Breast epithelium (tissue), 3 donors: ENCODE data around the gene LRR1.

Experiments
- CTCF ChIP-seq, 3 donors: fragments of 450-650 bp; IDR thresholded peaks; one replicate each; pipeline ENCODE4 v1.5.1; 2016 to 2017; ENCODE audit warnings: antibody characterized with exemption in 3 of 3, mild to moderate bottlenecking in 3 of 3, moderate library complexity in 3 of 3
- POLR2AphosphoS5 ChIP-seq, 3 donors: sonication (generic); formaldehyde crosslinking; IDR thresholded peaks; one replicate each; pipeline ENCODE4 v1.6.1; 2017; ENCODE audit warnings: antibody characterized with exemption in 3 of 3

GRCh38 chr14:49623941-49624839 lies 25.4 kb downstream of the LRR1 start:
- TF ChIP-seq CTCF (IDR thresholded peaks at IDR 0.05) (no peak), POLR2AphosphoS5 (IDR thresholded peaks at IDR 0.05) (no peak)
